ENCODE results near the gene MIDN.

MIDN gene

DNA sequence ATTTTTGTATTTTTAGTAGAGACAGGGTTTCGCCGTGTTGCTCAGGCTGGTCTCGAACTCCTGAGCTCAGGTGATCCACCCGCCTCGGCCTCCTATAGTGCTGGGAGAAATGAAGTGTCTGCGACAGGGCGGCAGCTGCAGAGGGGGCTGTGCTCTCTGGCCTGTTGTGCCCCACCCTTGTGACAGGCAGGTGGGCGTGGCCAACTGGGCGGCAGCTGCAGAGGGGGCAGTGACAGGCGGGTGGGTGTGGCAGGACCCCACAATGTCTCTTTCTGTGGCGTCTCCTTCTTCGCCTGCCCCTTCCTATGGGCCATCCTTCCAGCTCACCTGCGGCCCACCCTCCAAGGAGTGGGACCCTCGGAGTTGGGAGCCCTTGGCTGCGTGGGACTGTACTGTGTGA is 31.0 kb upstream of the MIDN start:
- TF ChIP-seq GATA2 (IDR thresholded peaks at IDR 0.05; ENCODE audit: low read depth, low read length) (no peak), GATA3 (IDR thresholded peaks at IDR 0.05; ENCODE audit: low read depth, low read length) (no peak)

DNA sequence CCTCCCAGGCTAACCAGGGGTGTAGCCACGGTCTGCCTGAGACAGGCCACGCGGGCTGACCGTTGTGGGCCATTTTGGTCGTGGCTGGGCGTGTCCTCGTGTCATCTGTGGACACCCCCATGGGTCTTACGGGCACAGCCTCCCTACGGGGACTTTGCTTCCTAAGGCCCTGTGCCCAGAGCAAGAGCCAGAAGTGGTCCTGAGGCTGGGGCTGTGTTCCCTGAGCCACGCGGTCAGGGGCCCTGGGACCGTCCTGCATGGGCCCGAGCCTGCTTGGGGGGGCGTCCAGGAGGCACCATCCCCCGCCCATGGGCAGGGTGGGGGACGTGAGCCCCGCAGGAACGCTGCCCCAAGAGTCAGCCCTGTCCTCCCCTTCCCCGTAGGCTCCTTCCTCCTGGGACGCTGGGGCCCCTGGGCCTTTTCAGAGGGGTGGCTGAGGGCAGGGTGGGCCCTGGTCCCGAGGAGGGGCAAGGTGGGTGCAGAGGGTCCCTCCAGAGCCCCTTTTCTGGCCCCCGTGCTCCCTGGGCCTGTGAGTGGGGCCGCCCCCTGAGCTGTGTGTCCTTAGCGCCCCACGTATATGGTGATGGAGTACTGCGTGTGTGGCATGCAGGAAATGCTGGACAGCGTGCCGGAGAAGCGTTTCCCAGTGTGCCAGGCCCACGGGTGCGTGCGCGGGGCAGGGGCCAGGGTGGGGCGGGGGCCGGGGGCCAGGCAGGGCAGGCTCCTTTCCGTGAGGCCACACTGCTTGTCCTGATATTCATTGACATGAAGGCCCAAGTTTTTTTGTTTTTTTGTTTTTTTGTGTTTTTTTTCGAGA is 29.4 kb upstream of the MIDN start:
- TF ChIP-seq GATA3 (IDR thresholded peaks at IDR 0.05; ENCODE audit: low read depth, low read length), result no peak
- TF ChIP-seq GATA2 (IDR thresholded peaks at IDR 0.05; ENCODE audit: low read depth, low read length), result no peak

DNA sequence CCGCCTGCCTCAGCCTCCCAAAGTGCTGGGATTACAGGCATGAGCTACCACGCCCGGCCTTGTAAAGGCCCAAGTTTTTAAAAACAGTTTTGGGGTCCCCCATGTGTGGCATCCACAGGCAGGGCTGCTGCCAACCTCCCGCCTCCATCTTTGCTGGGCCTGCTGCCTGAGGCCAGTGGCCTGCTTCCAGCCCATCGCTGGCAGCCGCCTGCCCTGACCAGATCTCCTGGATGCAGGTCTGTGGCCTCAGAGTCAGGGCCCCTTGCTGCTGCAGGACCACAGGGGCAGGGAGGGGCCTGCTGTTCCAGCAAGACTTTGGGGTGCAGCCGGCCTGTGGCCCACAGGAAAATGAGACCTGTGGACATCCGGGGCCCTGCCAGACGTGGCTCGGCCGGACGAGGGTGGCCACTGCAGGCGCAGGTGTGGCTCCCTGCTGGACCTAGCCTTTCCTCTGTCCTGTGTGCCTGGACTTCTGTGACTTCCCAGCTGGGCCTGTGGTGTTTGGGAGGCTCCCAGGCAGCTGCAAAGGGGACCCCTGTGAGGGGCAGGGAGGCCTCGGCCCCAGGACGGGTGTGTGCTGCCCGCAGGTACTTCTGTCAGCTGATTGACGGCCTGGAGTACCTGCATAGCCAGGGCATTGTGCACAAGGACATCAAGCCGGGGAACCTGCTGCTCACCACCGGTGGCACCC is 28.5 kb upstream of the MIDN start:
- TF ChIP-seq GATA2 (IDR thresholded peaks at IDR 0.05; ENCODE audit: low read depth, low read length) (no peak), GATA3 (IDR thresholded peaks at IDR 0.05; ENCODE audit: low read depth, low read length) (no peak)

DNA sequence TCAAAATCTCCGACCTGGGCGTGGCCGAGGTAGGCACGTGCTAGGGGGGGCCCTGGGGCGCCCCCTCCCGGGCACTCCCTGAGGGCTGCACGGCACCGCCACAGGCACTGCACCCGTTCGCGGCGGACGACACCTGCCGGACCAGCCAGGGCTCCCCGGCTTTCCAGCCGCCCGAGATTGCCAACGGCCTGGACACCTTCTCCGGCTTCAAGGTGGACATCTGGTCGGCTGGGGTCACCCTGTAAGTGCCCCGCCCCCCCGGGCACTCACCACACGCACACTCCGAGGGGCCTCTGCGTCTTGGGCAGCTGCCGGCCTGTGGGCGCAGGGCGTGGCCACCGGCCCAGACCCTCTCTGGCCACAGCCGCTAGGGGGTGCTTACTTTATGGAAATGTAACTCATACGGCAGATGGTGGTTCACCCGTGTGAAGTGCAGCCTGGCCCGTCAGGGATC is 27.9 kb upstream of the MIDN start:
- TF ChIP-seq GATA2 (IDR thresholded peaks at IDR 0.05; ENCODE audit: low read depth, low read length), result no peak
- no peak for TF ChIP-seq GATA3 (IDR thresholded peaks at IDR 0.05; ENCODE audit: low read depth, low read length)

DNA sequence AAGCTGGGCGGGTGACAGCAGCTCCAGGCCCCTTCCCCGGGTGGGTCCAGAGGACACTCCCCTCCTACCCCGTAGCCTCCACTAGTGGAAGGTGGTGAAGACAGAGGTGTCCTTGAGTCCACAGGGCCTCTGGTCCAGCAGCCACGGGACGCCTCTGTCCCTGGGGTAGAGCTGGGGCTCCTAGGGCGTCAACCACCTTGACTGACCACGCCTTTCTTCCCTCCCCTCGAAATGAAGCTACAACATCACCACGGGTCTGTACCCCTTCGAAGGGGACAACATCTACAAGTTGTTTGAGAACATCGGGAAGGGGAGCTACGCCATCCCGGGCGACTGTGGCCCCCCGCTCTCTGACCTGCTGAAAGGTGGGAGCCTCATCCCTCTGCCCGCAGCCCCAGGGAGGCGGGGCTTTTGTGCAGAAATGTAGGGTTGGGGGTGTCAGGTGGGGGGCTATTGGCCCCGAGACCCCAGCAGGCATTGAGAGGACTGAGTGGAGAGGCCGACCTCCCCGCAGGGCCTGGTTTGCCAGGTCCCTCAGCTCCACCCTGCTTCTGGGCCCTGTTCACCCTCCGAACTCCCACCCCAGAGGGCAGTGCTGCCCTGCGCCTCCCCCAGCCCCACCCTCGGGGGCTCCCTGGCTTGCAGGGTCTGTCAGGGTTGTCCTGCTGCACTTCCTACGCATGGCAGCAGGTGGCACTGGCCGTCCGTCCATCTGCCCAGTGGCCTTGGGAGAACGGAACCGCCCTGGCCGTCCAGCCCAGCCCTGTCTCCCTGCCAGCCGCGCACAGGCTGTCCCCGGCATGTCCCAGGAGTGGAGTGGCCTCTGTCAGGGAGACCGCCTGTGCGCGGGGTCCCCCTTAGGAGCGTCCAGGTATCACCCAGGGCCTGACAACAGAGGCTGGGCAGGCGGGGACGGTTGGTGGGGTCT is 27.1 kb upstream of the MIDN start:
- no peak for TF ChIP-seq GATA3 (IDR thresholded peaks at IDR 0.05; ENCODE audit: low read depth, low read length)
- no peak for TF ChIP-seq GATA2 (IDR thresholded peaks at IDR 0.05; ENCODE audit: low read depth, low read length)

DNA sequence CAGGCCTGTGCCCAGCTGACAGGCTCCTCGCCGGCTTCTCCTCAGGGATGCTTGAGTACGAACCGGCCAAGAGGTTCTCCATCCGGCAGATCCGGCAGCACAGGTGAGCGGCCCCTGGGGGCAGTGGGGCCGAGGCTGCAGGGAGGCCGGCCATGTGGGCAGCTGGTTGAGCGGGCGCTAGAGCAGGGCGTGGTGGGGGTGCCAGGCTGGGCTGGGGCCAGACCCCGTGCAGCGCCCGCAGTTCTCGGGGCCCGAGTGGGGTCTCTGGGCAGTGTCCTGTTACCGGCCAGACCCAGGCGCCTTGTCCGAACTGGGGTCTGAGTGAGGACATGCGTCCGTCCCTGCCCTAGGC is 26.5 kb upstream of the MIDN start:
- TF ChIP-seq GATA3 (IDR thresholded peaks at IDR 0.05; ENCODE audit: low read depth, low read length), result no peak
- TF ChIP-seq GATA2 (IDR thresholded peaks at IDR 0.05; ENCODE audit: low read depth, low read length), result no peak

DNA sequence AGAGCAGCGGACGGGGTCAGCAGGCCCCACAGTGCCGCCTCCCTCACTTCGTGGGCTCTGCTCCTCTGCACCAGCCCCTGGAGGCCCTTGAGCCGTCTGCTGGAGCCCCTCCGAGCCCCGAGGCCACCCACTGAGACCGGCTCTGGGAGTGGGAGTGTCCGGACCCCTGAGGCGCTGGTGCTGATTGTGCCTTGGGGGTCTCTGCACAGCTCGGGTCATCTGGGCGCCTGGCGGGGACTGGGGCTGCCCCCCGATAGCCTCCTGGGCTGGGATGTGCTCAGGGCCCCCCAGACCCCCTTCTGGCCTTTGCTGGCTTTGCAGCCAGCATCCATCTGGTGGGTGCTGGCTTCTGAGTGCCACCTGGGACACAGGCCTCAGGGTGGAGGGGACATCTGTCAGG is 26.0 kb upstream of the MIDN start:
- TF ChIP-seq GATA2 (IDR thresholded peaks at IDR 0.05; ENCODE audit: low read depth, low read length) (no peak), GATA3 (IDR thresholded peaks at IDR 0.05; ENCODE audit: low read depth, low read length) (no peak)

DNA sequence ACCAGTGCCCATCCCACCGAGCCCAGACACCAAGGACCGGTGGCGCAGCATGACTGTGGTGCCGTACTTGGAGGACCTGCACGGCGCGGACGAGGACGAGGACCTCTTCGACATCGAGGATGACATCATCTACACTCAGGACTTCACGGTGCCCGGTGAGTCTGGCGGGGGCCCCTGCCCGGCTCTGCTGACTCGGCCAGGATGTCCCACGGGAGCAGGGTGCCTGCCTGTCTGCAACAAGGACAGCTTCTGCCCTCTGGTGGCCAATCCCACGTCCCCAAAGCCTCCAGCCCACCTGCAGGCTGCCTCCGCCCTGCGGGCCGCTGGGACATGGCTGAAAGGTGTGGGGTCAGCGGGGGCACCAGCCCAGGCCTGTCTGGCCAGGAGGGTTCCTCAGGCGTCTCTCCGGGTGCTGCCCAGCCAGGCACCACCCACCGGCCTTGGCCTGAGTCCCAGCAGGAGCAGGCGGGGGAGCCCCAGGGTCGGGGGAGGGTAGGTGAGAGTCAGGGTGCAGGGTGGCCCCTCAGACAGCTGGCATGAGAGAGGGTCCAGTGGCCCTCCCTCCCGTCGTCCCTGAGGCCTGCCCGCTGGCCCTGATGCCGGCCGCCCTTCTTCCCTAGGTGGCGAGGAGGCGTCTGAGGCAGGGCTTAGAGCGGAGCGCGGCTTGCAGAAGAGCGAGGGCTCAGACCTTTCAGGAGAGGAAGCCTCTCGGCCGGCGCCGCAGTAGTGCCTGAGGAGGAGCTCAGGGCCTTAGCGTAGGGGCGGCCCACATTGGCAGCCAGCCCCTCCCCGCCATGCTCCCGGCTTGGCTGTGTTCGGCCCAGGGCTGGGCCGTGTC is 25.1 kb upstream of the MIDN start:
- no peak for TF ChIP-seq GATA2 (IDR thresholded peaks at IDR 0.05; ENCODE audit: low read depth, low read length)
- TF ChIP-seq GATA3 (IDR thresholded peaks at IDR 0.05; ENCODE audit: low read depth, low read length), result no peak

DNA sequence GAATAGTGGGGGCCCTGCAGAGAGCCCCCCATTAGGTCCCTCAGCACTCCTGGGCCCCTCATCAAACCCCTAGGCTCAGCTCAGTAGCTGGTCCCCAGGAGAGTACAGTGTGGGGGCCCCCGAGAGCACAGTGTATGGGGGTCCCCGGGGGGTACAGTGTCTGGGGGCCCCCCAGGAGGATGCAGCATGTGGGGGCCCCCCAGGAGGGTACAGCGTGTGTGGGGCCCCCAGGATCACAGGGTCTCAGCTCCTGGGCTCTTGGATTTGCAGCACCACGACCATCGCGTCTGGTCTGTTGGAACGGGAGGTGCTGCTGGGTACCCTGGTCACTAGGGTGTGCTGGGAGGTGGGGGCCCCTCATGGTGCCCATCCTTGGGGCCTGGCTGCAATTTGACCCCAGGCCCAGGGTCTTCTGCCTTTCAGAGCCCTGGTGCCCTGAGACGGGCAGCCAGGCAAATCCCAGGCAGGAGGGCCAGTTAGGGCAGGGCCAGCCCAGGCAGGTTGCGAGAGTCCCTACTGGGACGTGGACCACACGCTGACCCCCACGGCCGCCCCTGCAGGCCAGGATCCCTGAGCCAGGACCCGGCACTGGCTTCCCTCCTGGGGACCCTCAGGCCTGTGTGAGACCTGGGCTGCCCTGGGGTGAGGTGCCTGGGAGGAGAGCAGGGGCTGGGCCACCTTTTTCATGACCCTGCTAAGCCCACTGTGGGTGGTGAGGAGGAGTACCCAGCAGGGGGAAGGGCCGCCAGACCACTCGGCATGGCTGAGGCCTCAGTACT is 24.1 kb upstream of the MIDN start:
- TF ChIP-seq GATA2 (IDR thresholded peaks at IDR 0.05; ENCODE audit: low read depth, low read length) (no peak), GATA3 (IDR thresholded peaks at IDR 0.05; ENCODE audit: low read depth, low read length) (no peak)

DNA sequence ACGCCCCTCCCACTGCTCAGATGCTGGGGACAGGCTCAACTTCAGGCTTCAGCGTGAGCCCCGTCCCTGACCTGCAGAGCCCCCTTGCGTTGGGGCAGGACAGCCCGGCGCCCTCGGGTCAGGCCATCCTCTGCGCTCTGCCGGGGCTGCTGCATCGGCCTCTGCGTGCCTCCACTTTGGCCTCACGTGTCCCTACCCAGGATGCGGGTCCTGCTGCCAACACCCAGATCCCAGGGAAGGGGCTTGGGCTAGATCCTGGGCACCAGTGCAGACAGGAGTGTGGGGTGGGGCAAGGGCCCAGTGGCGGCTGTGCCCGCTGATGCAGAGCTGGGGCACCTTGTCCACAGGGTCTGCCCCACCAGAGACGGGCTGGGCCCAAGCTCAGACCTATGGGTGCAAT is 23.5 kb upstream of the MIDN start:
- TF ChIP-seq GATA2 (IDR thresholded peaks at IDR 0.05; ENCODE audit: low read depth, low read length) (no peak), GATA3 (IDR thresholded peaks at IDR 0.05; ENCODE audit: low read depth, low read length) (no peak)

DNA sequence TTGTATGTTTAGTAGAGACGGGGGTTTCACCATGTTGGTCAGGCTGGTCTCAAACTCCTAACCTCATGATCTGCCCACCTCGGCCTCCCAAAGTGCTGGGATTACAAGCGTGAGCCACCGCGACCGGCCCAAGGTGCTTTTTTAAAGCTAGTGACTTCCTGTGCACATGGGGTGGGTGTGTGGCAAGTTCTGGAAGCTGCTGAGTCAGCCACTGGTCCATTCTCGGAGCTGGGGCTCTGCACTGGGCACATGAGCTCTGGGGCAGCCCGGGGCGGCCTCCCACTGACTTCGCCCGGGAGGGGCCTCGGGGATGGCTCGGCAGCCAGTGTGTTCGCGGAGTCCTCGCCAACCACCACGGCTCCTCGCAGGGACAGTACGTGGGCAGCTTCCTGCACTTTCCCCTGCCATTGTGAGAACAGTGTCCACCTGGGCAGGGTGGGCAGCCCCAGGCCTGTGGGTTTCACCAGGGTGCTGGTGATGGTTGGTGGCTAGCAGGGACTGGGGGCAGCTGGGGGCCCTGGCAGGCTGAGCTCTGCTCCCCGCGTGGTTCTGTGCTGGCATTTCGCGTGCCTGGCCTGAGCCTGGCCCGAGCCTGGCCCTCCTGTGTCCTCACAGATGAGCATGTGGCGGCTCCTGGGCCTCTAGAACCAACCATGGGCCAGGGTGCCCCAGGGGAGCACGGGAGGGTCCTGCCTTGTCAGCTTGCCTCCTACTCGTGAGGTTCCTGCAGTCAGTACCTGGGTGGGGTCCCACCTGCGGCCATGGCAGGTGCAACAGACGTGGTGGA is 22.8 kb upstream of the MIDN start:
- TF ChIP-seq GATA2 (IDR thresholded peaks at IDR 0.05; ENCODE audit: low read depth, low read length) (no peak), GATA3 (IDR thresholded peaks at IDR 0.05; ENCODE audit: low read depth, low read length) (no peak)

DNA sequence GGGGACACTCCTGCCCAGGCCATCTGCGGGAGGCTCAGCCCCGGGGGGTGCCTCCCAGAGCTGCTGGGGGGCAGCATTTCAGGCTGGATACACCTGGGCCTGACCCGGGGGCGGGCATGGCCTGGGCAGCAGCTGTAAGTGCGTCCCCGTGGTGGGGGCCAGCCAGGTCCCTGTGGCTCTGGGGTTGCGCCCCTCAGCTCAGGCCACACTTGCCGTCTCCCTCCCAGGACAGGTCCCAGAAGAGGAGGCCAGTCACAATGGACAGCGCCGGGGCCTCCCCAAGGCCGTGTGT is 22.2 kb upstream of the MIDN start:
- TF ChIP-seq GATA3 (IDR thresholded peaks at IDR 0.05; ENCODE audit: low read depth, low read length), result no peak
- TF ChIP-seq GATA2 (IDR thresholded peaks at IDR 0.05; ENCODE audit: low read depth, low read length), result no peak

Measured in SH-SY5Y (cell line).